ENCODE results near the gene BLTP3A.
A peak's percentile ranks its signal among the peaks of the same experiment; 100 is the strongest.
"Not testable (repeated sequence)": the region's sequence is repeated elsewhere in the genome, so short reads cannot be mapped to it uniquely, and the experiment has no call there.

BLTP3A gene

GRCh38 chr6:34791701-34792604, at the start of gene BLTP3A:
Gene BLTP3A (plus strand): TSS chr6:34792083. CDS start chr6:34792251, 168 bp downstream.
- in situ Hi-C loops (cut with MboI; ENCODE audit: low sequenced_read_pairs, unreplicated experiment): no loop called here
- peak; percentile 95 for DNase-seq (ENCODE audit: low spot score)
- peak; percentile 46 for TF ChIP-seq CTCF (IDR thresholded peaks at IDR 0.05; ENCODE audit: borderline replicate concordance, control extremely low read depth, extremely low read depth, insufficient read depth, missing control alignments)

- TF ChIP-seq CTCF (IDR thresholded peaks at IDR 0.05; ENCODE audit: borderline replicate concordance, control extremely low read depth, extremely low read depth, insufficient read depth, missing control alignments): no peak
- no peak for DNase-seq (ENCODE audit: low spot score)
- in situ Hi-C loops (cut with MboI; ENCODE audit: low sequenced_read_pairs, unreplicated experiment): no loop called here
Observed at GRCh38 chr6:34742094-34742493, 49.8 kb upstream of the BLTP3A start.

- DNase-seq (ENCODE audit: low spot score): no peak
- in situ Hi-C loops (cut with MboI; ENCODE audit: low sequenced_read_pairs, unreplicated experiment): no loop called here
- no peak for TF ChIP-seq CTCF (IDR thresholded peaks at IDR 0.05; ENCODE audit: borderline replicate concordance, control extremely low read depth, extremely low read depth, insufficient read depth, missing control alignments)
Observed at GRCh38 chr6:34743625-34744293, 48.1 kb upstream of the BLTP3A start.

GRCh38 chr6:34744294-34744647, 47.6 kb upstream of the BLTP3A start:
- DNase-seq (ENCODE audit: low spot score); in situ Hi-C loops (cut with MboI; ENCODE audit: low sequenced_read_pairs, unreplicated experiment): not testable (repeated sequence)

GRCh38 chr6:34745277-34746103, 46.4 kb upstream of the BLTP3A start:
- in situ Hi-C loops (cut with MboI; ENCODE audit: low sequenced_read_pairs, unreplicated experiment): no loop called here
- DNase-seq (ENCODE audit: low spot score): no peak
- TF ChIP-seq CTCF (IDR thresholded peaks at IDR 0.05; ENCODE audit: borderline replicate concordance, control extremely low read depth, extremely low read depth, insufficient read depth, missing control alignments): no peak

- in situ Hi-C loops (cut with MboI; ENCODE audit: low sequenced_read_pairs, unreplicated experiment): no loop called here
- DNase-seq (ENCODE audit: low spot score): no peak
- no peak for TF ChIP-seq CTCF (IDR thresholded peaks at IDR 0.05; ENCODE audit: borderline replicate concordance, control extremely low read depth, extremely low read depth, insufficient read depth, missing control alignments)
Observed at GRCh38 chr6:34746104-34746846, 45.6 kb upstream of the BLTP3A start.
